ENCODE results near the gene SEL1L. TPM values are rescaled to one million over a fixed set of nuclear protein-coding genes. Genes with fewer than 3 reads are reported as not detected.

The SEL1L gene
- total RNA-seq, 2 experiments from 2014 or later = 58.3 to 185 TPM

GRCh38 chr14:81511111-81511904 is 22.3 kb downstream of the SEL1L start:
- ChIA-PET CTCF (ENCODE audit: unreplicated experiment) (no interaction called here), POLR2A (interaction anchor here (1.0 to 2.6 kb wide), 7 partner anchors 8 to 35 kb away, joined by 4 to 13 read pairs (median 7); no protein-coding TSS in a partner anchor)
- Histone ChIP-seq H3K9me2 (ENCODE audit: insufficient read depth, low read length) (no peaks in the 10 kb centered on the region), H3K79me2 (ENCODE audit: insufficient read depth, low read depth, low read length) (no peaks in the 10 kb centered on the region), H3K4me2 (ENCODE audit: low read length) (no peak overlapping the region), H3K4me1 (ENCODE audit: insufficient read depth, low read length, poor library complexity, severe bottlenecking) (no peaks in the 10 kb centered on the region), H3K4me3 (ENCODE audit: low read depth, low read length, poor library complexity, severe bottlenecking) (no peak overlapping the region), H3K9me3 (ENCODE audit: low read length) (no peaks in the 10 kb centered on the region), H3K27ac (ENCODE audit: low read depth, low read length, poor library complexity, severe bottlenecking) (no peak overlapping the region), H3K36me3 (ENCODE audit: insufficient read depth, low read length) (peaks cover 88% of the 10 kb centered on the region), H4K20me1 (ENCODE audit: insufficient read depth, low read length) (no peaks in the 10 kb centered on the region), H2AFZ (ENCODE audit: low read length) (no peak overlapping the region)
- BruUV-seq (replicated peaks) = no TSS peak
- intact Hi-C loops (cut with micrococcal nuclease; ENCODE audit: unreplicated experiment) = no loop called here
- TF ChIP-seq EZH2phosphoT487 (IDR thresholded peaks at IDR 0.05; ENCODE audit: borderline replicate concordance, low read depth, low read length) = no peak
- TF ChIP-seq, protein P1, sequence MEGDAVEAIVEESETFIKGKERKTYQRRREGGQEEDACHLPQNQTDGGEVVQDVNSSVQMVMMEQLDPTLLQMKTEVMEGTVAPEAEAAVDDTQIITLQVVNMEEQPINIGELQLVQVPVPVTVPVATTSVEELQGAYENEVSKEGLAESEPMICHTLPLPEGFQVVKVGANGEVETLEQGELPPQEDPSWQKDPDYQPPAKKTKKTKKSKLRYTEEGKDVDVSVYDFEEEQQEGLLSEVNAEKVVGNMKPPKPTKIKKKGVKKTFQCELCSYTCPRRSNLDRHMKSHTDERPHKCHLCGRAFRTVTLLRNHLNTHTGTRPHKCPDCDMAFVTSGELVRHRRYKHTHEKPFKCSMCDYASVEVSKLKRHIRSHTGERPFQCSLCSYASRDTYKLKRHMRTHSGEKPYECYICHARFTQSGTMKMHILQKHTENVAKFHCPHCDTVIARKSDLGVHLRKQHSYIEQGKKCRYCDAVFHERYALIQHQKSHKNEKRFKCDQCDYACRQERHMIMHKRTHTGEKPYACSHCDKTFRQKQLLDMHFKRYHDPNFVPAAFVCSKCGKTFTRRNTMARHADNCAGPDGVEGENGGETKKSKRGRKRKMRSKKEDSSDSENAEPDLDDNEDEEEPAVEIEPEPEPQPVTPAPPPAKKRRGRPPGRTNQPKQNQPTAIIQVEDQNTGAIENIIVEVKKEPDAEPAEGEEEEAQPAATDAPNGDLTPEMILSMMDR (conservative IDR thresholded peaks at IDR 0.05; ENCODE audit: low read length) = no peak
- no peak for DNase-seq (ENCODE audit: low spot score)

- no peak overlapping the region for H3K4me3 ChIP-seq (ENCODE audit: low read depth, low read length, poor library complexity, severe bottlenecking)
- POLR2A ChIA-PET = interaction anchor here (0.6 to 2.6 kb wide), 10 partner anchors 9 to 87 kb away, joined by 3 to 13 read pairs (median 6); no protein-coding TSS in a partner anchor
- intact Hi-C loops (cut with micrococcal nuclease; ENCODE audit: unreplicated experiment) = no loop called here
- CTCF ChIA-PET (ENCODE audit: unreplicated experiment) = no interaction called here
- no peak overlapping the region for H3K4me2 ChIP-seq (ENCODE audit: low read length)
- no peak overlapping the region for H3K27ac ChIP-seq (ENCODE audit: low read depth, low read length, poor library complexity, severe bottlenecking)
- no TSS peak for BruUV-seq (replicated peaks)
- TF ChIP-seq, protein P1 (conservative IDR thresholded peaks at IDR 0.05; ENCODE audit: low read length) = no peak
- no peak for TF ChIP-seq EZH2phosphoT487 (IDR thresholded peaks at IDR 0.05; ENCODE audit: borderline replicate concordance, low read depth, low read length)
- H3K9me3 ChIP-seq (ENCODE audit: low read length) = no peaks in the 10 kb centered on the region
- no peak overlapping the region for H2AFZ ChIP-seq (ENCODE audit: low read length)
- no peaks in the 10 kb centered on the region for H3K79me2 ChIP-seq (ENCODE audit: insufficient read depth, low read depth, low read length)
- H3K36me3 ChIP-seq (ENCODE audit: insufficient read depth, low read length) = peaks cover 89% of the 10 kb centered on the region
- H4K20me1 ChIP-seq (ENCODE audit: insufficient read depth, low read length) = no peaks in the 10 kb centered on the region
- H3K9me2 ChIP-seq (ENCODE audit: insufficient read depth, low read length) = no peaks in the 10 kb centered on the region
- no peak for DNase-seq (ENCODE audit: low spot score)
- no peaks in the 10 kb centered on the region for H3K4me1 ChIP-seq (ENCODE audit: insufficient read depth, low read length, poor library complexity, severe bottlenecking)
Measured at GRCh38 chr14:81509838-81510452, 23.7 kb downstream of the SEL1L start.

DNA sequence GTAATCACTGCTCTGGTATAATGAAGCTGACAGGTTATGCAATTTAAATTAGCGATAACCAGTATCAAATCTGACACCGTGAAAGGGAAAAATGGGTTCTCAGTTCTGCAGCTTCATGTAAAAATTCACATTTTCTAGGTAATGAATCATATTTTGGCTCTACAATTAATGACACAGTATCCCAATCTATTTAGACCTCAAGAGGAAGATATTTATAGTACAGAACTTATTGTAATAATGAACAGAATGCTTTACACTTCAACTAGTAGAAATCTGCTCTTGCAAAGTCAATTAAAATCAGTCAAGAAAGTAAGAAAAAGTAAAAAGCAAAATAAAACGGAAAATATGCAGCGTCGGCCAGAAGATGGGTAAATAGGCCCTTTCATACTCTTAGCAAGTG is 24.3 kb downstream of the SEL1L start:
- no TSS peak for BruUV-seq (replicated peaks)
- Histone ChIP-seq H3K36me3 (ENCODE audit: insufficient read depth, low read length) (peaks cover 89% of the 10 kb centered on the region), H3K4me3 (ENCODE audit: low read depth, low read length, poor library complexity, severe bottlenecking) (no peak overlapping the region), H2AFZ (ENCODE audit: low read length) (no peak overlapping the region), H3K4me1 (ENCODE audit: insufficient read depth, low read length, poor library complexity, severe bottlenecking) (no peaks in the 10 kb centered on the region), H4K20me1 (ENCODE audit: insufficient read depth, low read length) (no peaks in the 10 kb centered on the region), H3K4me2 (ENCODE audit: low read length) (no peak overlapping the region), H3K9me2 (ENCODE audit: insufficient read depth, low read length) (no peaks in the 10 kb centered on the region), H3K27ac (ENCODE audit: low read depth, low read length, poor library complexity, severe bottlenecking) (no peak overlapping the region), H3K9me3 (ENCODE audit: low read length) (no peaks in the 10 kb centered on the region), H3K79me2 (ENCODE audit: insufficient read depth, low read depth, low read length) (no peaks in the 10 kb centered on the region)
- POLR2A ChIA-PET = interaction anchor here (0.6 to 2.6 kb wide), 5 partner anchors 13 to 148 kb away, joined by 3 to 13 read pairs (median 4); no protein-coding TSS in a partner anchor
- CTCF ChIA-PET (ENCODE audit: unreplicated experiment) = no interaction called here
- DNase-seq (ENCODE audit: low spot score) = no peak
- TF ChIP-seq, protein P1 (conservative IDR thresholded peaks at IDR 0.05; ENCODE audit: low read length) = no peak
- no peak for TF ChIP-seq EZH2phosphoT487 (IDR thresholded peaks at IDR 0.05; ENCODE audit: borderline replicate concordance, low read depth, low read length)
- intact Hi-C loops (cut with micrococcal nuclease; ENCODE audit: unreplicated experiment) = no loop called here
